ENCODE data around the gene PNKP. TPM values are rescaled to one million over a fixed set of nuclear protein-coding genes. Genes with fewer than 3 reads are reported as not detected.
A peak's percentile ranks its signal among the peaks of the same experiment; 100 is the strongest.

Gene PNKP
- total and polyA plus RNA-seq, 10 of the 15 experiments (the other 5 are each of a cell fraction or from before 2014, with no cell fraction given): 2.9 to 82.3 (median 33.2) TPM

GRCh38 chr19:49855676-49856573 is 11.5 kb downstream of the PNKP start:
- DNase-seq (ENCODE audit: low read depth, low spot score) (no peak), FAIRE-seq (no peak), ATAC-seq (no peak)
- no peak overlapping the region for H3K4me3 ChIP-seq
- peaks cover 0 to 14% of the 10 kb centered on the region in 2 experiments; a peak in 3 of 4 replicates for H3K36me3 ChIP-seq (ENCODE audit: control insufficient read depth in 2 of 2, insufficient read depth in 2 of 2, low read length in 1 of 2)
- intact Hi-C loops (cut with micrococcal nuclease; ENCODE audit: unreplicated experiment) (no loop called here), in situ Hi-C loops (cut with MboI) (no loop called here)
- TSS peak; percentile 43 for BruUV-seq (replicated peaks)
- H3K4me2 ChIP-seq (ENCODE audit: control insufficient read depth, insufficient read depth): no peak overlapping the region
- ChIA-PET SMC1A (ENCODE audit: uncharacterized antibody, unreplicated experiment) (no interaction called here), RAD21 (ENCODE audit: unreplicated experiment) (no interaction called here), POLR2A (no interaction called here), CTCF (no interaction called here)
- H4K20me1 ChIP-seq (ENCODE audit: control insufficient read depth, insufficient read depth): no peaks in the 10 kb centered on the region
- no peaks in the 10 kb centered on the region for H3K9me3 ChIP-seq (replicated peaks; ENCODE audit: control insufficient read depth, insufficient read depth, low read length)
- H3K4me1 ChIP-seq (ENCODE audit: control insufficient read depth, insufficient read depth, low read length): peaks cover 8% of the 10 kb centered on the region
- TF ChIP-seq ETV6 (conservative IDR thresholded peaks at IDR 0.05 in 1 of 2, IDR thresholded peaks at IDR 0.05 in 1 of 2; ENCODE audit: borderline replicate concordance in 1 of 2, low read depth in 1 of 2): no peak
- no peak for TF ChIP-seq ZNF687 (IDR thresholded peaks at IDR 0.05)
- TF ChIP-seq ZNF207 (IDR thresholded peaks at IDR 0.05; ENCODE audit: borderline replicate concordance): no peak
- no peak for TF ChIP-seq NFXL1 (IDR thresholded peaks at IDR 0.05; ENCODE audit: borderline replicate concordance)
- no peak for TF ChIP-seq ELK1 (IDR thresholded peaks at IDR 0.05; ENCODE audit: low read depth, low read length)
- no peak for TF ChIP-seq BHLHE40 (IDR thresholded peaks at IDR 0.05; ENCODE audit: borderline replicate concordance in 1 of 2, low read depth in 2 of 2, low read length in 1 of 2)
- peak; percentile 42; the same call in 1 of the 2 replicates for TF ChIP-seq POLR2A (IDR thresholded peaks at IDR 0.05; ENCODE audit: low read depth, low read length)
- H3K9ac ChIP-seq (ENCODE audit: control insufficient read depth, insufficient read depth, low read length): no peak overlapping the region
- WGBS (ENCODE audit: insufficient coverage, insufficient replicate concordance, low lambda C conversion rate, missing lambda C conversion rate): 79% methylated on average over 21 of the region's 21 CpGs
- H2AFZ ChIP-seq (ENCODE audit: control insufficient read depth, low read depth, low read length): no peak overlapping the region
- no peak overlapping the region for H3K27ac ChIP-seq (ENCODE audit: control insufficient read depth, insufficient read depth)
- peaks cover 6% of the 10 kb centered on the region for H3K79me2 ChIP-seq (ENCODE audit: control insufficient read depth, insufficient read depth, low read length)
- no peaks in the 10 kb centered on the region for H3K27me3 ChIP-seq (replicated peaks in 1 of 2; ENCODE audit: control insufficient read depth in 2 of 2, insufficient read depth in 2 of 2, low read length in 1 of 2)
